ENCODE results near the gene LCE1F. TPM values are rescaled to one million over a fixed set of nuclear protein-coding genes. Genes with fewer than 3 reads are reported as not detected.

Gene LCE1F
- total RNA-seq, 6 donors from 2014 or later = not detected

DNA sequence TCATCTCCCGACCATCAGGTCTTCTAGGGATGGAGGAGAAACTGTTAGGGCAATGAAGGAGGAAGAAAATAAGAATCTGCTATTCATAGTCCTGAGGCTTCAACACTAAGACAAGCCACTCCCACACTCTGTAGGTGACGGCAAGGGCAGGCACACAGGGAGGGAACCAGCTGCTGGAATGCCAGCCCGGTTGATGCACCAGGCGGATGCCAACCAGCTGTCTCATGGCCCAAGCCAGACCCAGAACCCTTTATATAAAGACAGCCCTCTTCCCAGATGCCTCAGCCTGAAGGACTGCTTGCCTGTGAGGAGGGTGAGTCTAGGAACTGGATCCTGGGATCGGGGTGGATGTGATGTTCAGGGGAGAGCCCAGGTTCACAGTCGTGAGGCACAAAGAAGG, 17.2 kb upstream of the LCE1F start, which contains the start of gene KPRP:
TSS of gene KPRP (plus strand) at position 279 of the 400 bp plus-strand sequence. CDS start 1,564 bp downstream, outside the sequence.
- Histone ChIP-seq H3K27ac (no peak within 1 kb of the TSS), H3K4me1 (no peaks in the 10 kb centered on the region), H3K27me3 (no peaks in the 10 kb centered on the region), H3K4me3 (no peak within 1 kb of the TSS), H3K9me3 (no peaks in the 10 kb centered on the region), H3K36me3 (no peaks in the 10 kb centered on the region)
- TF ChIP-seq, protein P1, sequence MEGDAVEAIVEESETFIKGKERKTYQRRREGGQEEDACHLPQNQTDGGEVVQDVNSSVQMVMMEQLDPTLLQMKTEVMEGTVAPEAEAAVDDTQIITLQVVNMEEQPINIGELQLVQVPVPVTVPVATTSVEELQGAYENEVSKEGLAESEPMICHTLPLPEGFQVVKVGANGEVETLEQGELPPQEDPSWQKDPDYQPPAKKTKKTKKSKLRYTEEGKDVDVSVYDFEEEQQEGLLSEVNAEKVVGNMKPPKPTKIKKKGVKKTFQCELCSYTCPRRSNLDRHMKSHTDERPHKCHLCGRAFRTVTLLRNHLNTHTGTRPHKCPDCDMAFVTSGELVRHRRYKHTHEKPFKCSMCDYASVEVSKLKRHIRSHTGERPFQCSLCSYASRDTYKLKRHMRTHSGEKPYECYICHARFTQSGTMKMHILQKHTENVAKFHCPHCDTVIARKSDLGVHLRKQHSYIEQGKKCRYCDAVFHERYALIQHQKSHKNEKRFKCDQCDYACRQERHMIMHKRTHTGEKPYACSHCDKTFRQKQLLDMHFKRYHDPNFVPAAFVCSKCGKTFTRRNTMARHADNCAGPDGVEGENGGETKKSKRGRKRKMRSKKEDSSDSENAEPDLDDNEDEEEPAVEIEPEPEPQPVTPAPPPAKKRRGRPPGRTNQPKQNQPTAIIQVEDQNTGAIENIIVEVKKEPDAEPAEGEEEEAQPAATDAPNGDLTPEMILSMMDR (IDR thresholded peaks at IDR 0.05) = no peak
- TF ChIP-seq POLR2A (IDR thresholded peaks at IDR 0.05) = no peak
- no peak for TF ChIP-seq POLR2AphosphoS5 (IDR thresholded peaks at IDR 0.05)
- no peak for TF ChIP-seq EP300 (IDR thresholded peaks at IDR 0.05)
- DNase-seq (peak in 1 of 2 donors; percentile 15), ATAC-seq (ENCODE audit: low FRiP score in 2 of 2) (no peak)
- WGBS, 2 donors = 68 to 79% methylated on average over 6 of the region's 6 CpGs

DNA sequence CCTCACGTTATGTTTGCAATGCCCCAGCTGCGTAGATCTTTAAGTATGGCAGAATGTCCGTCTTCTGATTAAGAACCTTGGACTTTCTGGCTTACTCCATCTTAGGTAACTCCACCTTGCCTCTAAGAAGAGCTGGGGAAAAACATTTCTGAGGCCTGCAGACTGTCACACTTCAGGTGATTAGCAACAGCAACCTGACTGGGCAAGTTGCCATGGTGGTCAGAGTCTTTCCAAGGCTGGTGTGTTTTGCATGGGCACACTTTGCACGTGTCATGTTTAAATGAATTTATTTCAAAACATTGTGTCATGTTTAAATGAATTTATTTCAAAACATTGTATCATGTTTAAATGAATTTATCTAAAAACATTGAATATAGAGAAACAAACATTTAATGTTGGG, 16.3 kb upstream of the LCE1F start:
- no peak for DNase-seq
- Histone ChIP-seq H3K27ac (no peak overlapping the region), H3K9me3 (no peaks in the 10 kb centered on the region), H3K36me3 (no peaks in the 10 kb centered on the region), H3K27me3 (no peaks in the 10 kb centered on the region), H3K4me3 (no peak overlapping the region), H3K4me1 (no peaks in the 10 kb centered on the region)
- WGBS, 2 donors = 78 to 80% methylated on average over 4 of the region's 4 CpGs
- TF ChIP-seq, protein P1 (IDR thresholded peaks at IDR 0.05) = no peak
- no peak for TF ChIP-seq POLR2AphosphoS5 (IDR thresholded peaks at IDR 0.05)
- ATAC-seq (ENCODE audit: low FRiP score in 2 of 2) = no peak

DNA sequence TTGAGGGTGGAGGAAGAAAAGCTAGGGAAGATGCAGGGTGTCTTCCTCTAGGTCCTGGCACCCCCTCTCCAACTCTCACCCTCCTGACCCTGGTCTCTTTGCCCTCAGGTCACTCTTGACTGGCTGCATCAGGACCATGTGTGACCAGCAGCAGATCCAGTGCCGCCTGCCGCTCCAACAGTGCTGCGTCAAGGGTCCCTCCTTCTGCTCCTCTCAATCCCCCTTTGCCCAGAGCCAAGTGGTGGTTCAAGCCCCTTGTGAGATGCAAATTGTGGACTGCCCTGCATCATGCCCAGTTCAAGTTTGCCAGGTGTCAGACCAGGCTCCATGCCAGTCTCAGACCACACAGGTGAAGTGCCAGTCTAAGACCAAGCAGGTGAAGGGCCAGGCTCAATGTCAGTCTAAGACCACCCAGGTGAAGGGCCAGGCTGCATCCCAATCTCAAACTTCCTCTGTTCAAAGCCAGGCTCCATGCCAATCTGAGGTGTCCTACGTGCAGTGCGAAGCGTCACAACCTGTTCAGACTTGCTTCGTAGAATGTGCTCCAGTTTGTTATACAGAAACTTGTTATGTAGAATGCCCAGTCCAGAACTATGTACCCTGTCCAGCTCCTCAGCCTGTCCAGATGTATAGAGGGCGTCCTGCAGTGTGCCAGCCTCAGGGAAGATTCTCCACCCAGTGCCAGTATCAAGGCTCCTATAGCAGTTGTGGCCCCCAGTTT, 15.3 kb upstream of the LCE1F start:
- Histone ChIP-seq H3K27me3 (no peaks in the 10 kb centered on the region), H3K9me3 (no peaks in the 10 kb centered on the region), H3K36me3 (no peaks in the 10 kb centered on the region), H3K4me1 (no peaks in the 10 kb centered on the region), H3K27ac (no peak overlapping the region), H3K4me3 (no peak overlapping the region)
- TF ChIP-seq POLR2AphosphoS5 (IDR thresholded peaks at IDR 0.05) = no peak
- TF ChIP-seq, protein P1 (IDR thresholded peaks at IDR 0.05) = no peak
- TF ChIP-seq EP300 (IDR thresholded peaks at IDR 0.05) = no peak
- no peak for TF ChIP-seq POLR2A (IDR thresholded peaks at IDR 0.05)
- 87 to 91% methylated on average over 8 of the region's 8 CpGs for WGBS, 2 donors
- DNase-seq (no peak), ATAC-seq (ENCODE audit: low FRiP score in 2 of 2) (no peak)

DNA sequence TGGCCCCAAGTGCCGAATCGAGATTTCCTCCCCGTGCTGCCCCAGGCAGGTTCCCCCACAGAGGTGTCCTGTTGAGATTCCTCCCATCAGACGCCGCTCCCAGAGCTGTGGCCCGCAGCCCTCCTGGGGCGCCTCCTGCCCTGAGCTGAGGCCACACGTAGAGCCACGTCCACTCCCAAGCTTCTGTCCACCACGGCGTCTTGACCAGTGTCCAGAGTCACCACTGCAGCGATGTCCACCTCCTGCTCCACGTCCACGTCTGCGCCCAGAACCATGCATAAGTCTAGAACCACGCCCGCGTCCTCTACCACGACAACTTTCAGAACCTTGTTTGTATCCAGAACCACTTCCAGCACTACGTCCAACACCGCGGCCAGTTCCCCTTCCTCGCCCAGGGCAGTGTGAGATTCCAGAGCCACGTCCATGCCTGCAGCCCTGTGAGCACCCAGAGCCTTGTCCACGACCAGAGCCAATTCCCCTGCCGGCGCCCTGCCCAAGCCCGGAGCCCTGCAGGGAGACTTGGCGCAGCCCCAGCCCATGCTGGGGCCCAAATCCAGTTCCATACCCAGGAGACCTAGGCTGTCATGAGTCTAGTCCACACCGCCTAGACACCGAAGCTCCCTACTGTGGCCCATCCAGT, 14.3 kb upstream of the LCE1F start:
- Histone ChIP-seq H3K4me1 (no peaks in the 10 kb centered on the region), H3K27me3 (no peaks in the 10 kb centered on the region), H3K9me3 (no peaks in the 10 kb centered on the region), H3K27ac (no peak overlapping the region), H3K36me3 (no peaks in the 10 kb centered on the region), H3K4me3 (no peak overlapping the region)
- no peak for TF ChIP-seq POLR2AphosphoS5 (IDR thresholded peaks at IDR 0.05)
- no peak for TF ChIP-seq POLR2A (IDR thresholded peaks at IDR 0.05)
- no peak for TF ChIP-seq EP300 (IDR thresholded peaks at IDR 0.05)
- TF ChIP-seq, protein P1 (IDR thresholded peaks at IDR 0.05) = no peak
- DNase-seq (peak in 1 of 2 donors; percentile 71), ATAC-seq (ENCODE audit: low FRiP score in 2 of 2) (peak; percentile 24 to 32)
- 92 to 93% methylated on average over 27 to 31 of the region's 31 CpGs for WGBS, 2 donors

All from upper lobe of left lung (tissue), 6 donors.